Effector CD4-positive, alpha-beta T cell (primary cell): Measurements from ENCODE around the gene CMTM4.
"Not testable (repeated sequence)": the region's sequence is repeated elsewhere in the genome, so short reads cannot be mapped to it uniquely, and the experiment has no call there.

ENCODE experiments used
- DNase-seq: peaks from one replicate; pipeline ENCODE4 v3.0.0-alpha.2; 2020

The CMTM4 gene

GRCh38 chr16:66639091-66639885 lies 57.3 kb downstream of the CMTM4 start:
- no peak for DNase-seq

- DNase-seq = no peak
These were observed 58.7 kb downstream of the CMTM4 start for GRCh38 chr16:66637806-66638205.

- DNase-seq = no peak
These were observed 60.3 kb downstream of the CMTM4 start for GRCh38 chr16:66636199-66636598.

GRCh38 chr16:66635406-66635805 lies 61.1 kb downstream of the CMTM4 start:
- DNase-seq = no peak

DNA sequence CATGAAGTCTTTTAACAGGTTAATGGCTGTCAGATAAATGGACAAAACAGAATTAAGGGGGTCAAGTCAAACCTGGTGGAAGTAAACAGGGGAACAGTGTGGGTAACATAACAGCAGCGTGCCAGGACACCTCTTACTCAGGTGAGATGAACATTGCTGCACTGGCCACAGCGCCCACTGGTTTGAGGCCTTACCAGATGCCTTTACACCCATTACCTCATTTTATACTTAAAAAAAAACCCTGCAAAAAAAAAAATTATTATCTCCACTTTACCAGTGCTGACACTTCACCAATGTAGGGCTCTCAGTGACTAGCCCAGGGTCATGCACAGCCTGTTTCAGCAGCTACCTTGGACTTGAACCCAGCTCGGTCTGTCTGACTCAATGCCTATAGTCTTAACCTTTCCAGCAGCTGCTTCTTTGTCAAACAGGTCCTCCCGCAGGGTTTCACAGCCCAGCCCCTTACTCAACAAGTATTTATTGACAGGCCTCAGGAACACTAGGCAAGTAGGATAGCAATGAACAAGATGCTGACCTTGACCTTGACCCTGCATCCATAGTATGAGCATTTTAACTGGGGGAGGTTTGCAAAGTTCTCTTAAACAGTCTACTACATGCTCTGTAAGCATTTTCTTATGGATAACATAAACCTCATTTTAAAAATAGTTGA lies 61.9 kb downstream of the CMTM4 start:
- no peak for DNase-seq

DNA sequence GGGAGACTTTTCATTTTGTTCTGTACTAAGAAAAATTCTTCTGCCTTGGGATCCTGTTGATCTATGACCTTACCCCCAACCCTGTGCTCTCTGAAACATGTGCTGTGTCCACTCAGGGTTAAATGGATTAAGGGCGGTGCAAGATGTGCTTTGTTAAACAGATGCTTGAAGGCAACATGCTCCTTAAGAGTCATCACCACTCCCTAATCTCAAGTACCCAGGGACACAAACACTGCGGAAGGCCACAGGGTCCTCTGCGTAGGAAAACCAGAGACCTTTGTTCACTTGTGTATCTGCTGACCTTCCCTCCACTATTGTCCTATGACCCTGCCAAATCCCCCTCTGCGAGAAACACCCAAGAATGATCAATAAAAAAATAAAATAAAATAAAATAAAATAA lies 65.0 kb downstream of the CMTM4 start:
- DNase-seq = not testable (repeated sequence)

- not testable (repeated sequence) for DNase-seq
These were observed 65.8 kb downstream of the CMTM4 start for GRCh38 chr16:66630561-66631260.

DNA sequence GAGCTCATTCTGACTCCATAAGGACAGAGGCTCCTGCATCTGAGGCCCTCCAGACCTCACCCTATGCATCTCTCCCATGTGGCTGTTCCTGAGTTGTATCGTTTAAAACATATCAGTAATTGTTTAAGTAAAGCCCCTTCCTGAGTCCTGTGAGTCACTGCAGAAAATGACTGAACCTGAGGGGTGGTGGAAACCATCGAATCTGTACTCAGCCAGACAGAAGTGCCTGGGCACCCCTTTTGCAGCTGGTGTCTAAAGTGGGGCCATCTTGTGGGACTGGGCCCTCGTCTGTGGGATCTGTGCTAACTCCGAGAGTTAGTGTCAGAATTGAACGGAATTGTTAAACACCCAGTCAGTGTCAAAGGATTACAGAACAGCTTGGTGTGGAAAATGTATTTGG lies 66.7 kb downstream of the CMTM4 start:
- no peak for DNase-seq

DNA sequence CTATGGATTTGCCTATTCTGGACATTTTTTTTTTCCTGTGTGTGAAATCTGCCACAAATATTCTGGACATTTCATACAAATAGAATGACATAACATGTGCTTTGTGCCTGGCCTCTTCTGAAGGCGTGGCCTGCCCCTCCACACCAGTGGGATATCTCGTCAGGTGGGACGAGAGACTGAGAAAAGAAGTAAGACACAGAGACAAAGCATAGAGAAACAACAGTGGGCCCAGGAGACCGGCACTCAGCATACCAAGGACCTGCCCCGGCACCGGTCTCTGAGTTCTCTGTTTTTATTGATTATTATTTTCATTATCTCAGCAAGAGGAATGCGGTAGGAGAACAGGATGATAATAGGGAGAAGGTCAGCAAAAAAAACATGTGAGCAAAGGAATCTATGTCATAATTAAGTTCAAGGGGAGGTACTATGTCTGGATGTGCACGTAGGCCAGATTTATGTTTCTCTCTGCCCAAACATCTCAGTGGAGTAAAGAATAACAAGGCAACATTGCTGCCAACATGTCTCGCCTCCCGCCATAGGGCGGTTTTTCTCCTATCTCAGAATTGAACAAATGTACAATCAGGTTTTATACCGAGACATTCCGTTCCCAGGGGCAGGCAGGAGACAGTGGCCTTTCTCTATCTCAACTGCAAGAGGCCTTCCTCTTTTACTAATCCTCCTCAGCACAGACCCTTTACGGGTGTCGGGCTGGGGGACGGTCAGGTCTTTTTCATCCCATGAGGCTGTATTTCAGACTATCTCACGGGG lies 68.7 kb downstream of the CMTM4 start:
- DNase-seq = not testable (repeated sequence)

DNA sequence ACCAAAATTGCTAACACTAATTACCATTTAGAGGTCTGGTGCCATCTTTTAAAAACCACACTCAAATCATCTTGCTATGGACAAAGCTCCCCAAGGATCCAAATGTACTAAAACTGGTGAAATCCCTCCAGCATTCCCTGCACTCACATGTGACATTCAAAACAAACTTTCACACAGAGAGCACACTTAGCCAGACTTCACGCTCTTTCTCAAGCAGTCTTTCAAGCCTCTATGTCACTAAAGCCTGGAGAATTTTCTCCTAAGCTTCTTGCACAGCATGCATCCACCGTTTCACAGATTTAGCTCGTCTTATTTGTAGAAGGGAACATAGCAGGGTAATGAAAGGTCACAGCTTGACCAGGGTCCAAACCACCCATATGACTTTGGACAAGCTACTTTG lies 72.8 kb downstream of the CMTM4 start:
- no peak for DNase-seq

DNA sequence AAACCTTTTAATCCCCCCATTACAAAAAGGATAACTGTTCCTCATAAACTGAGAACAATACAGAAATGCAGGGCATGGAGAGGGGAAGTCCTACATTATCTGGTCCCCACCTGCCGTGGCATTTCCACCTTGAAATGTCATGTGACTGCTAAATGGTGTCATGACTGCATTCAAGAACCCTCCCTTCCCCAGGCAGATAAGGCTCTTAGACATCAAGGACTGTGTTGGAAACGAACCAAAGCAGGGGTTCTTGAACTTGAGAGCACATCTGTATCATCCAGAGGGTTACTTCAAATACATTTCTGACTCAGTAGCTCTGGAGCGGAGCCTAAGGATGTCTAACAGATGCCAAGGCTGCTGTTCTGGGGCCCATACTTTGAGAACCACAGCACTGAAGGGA lies 73.7 kb downstream of the CMTM4 start:
- DNase-seq = no peak

GRCh38 chr16:66621973-66622372 lies 74.6 kb downstream of the CMTM4 start:
- no peak for DNase-seq

DNA sequence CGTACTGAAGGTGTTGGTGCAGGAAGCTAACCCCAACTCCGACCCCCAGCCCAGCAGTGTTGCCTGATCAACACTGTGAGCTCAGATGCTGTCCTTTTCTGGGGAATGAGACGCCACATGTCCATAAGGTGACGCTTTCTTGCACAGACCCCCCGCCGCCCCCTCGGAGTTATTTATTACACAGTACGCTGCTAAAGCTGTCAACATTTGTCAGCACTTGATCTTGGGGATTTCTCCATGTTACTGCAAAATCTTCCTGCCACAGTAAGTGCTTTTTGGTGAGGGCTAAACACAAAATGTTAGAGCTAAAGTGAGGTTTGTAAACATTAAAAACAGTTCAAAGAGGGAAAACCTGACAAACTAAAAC lies 76.1 kb downstream of the CMTM4 start:
- no peak for DNase-seq

- DNase-seq = no peak
These were observed 76.8 kb downstream of the CMTM4 start for GRCh38 chr16:66619534-66620428.

- DNase-seq = no peak
These were observed 77.8 kb downstream of the CMTM4 start for GRCh38 chr16:66618588-66619375.

GRCh38 chr16:66617728-66618127 lies 78.8 kb downstream of the CMTM4 start:
- DNase-seq = no peak

DNA sequence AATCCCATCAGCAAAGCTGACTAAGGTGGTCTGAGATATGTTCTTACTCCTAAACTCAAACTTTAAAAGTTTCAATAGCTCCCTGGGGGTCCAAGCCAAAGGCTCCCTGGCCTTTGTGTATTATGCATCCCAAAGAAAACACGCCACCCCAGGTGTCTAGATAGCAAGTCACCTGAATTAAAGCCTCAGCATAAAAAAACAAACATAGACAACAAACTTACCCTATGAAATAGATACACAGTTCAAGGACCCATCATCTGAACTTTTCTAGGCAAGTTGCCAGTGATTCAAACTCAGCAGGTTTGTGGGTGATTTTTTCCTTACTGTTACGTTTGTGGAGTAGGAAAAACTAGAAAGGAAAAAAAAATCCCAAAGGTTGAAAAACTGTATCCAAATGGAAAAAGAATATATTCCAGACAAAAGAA lies 79.5 kb downstream of the CMTM4 start:
- DNase-seq = no peak

DNA sequence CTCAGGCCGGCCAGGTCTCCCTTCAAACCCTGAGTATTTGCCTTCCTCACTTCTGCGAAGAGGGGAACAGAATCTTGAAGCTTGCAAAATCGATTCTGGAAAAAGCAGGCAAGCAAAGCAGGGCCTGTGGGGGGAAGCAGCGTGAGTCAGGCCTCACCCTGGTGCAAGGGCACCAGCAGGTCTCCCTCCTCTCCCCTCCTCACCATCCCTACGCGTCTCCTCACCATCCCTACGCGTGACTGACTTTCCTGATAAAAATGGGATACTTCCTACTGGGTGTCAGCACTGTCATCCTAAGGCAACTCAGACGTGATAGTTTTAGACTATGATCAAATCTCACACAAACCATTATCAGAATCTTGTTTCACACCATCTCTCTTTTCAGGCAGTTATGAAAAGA lies 80.0 kb downstream of the CMTM4 start:
- no peak for DNase-seq

- DNase-seq = no peak
These were observed 80.4 kb downstream of the CMTM4 start for GRCh38 chr16:66616169-66616568.

- no peak for DNase-seq
These were observed 82.3 kb downstream of the CMTM4 start for GRCh38 chr16:66614161-66614802.

GRCh38 chr16:66612422-66612821 lies 84.1 kb downstream of the CMTM4 start:
- DNase-seq = no peak
